GM23338 (cell line): ENCODE measurements around the gene SPDYE1. TPM values are rescaled to one million over a fixed set of nuclear protein-coding genes. Genes with fewer than 3 reads are reported as not detected.
"Not testable (repeated sequence)": the region's sequence is repeated elsewhere in the genome, so short reads cannot be mapped to it uniquely, and the experiment has no call there.

Experiments
- ATAC-seq: fragments of 200-7000 bp; cut with Tn5 transposase; 3 replicates; pipeline ENCODE4 v1.9.1; 2020
- DNase-seq: peaks from one replicate; pipeline ENCODE4 v3.0.0-alpha.2; 2015; ENCODE audit warnings: low spot score
- H2AFZ ChIP-seq: fragments of 200-600 bp; sonication (generic); 2 replicates; pipeline ENCODE4 v1.8.0; 2016; ENCODE audit warnings: antibody characterized with exemption, mild to moderate bottlenecking, moderate library complexity
- H3F3A ChIP-seq: fragments of 200-600 bp; sonication (generic); replicated peaks from 2 replicates; pipeline ENCODE4 v1.8.0; 2017; ENCODE audit warnings: antibody characterized with exemption, mixed run types, low read depth
- H3K27ac ChIP-seq: fragments of 200-600 bp; sonication (generic); 2 replicates; pipeline ENCODE4 v1.6.1; 2016; ENCODE audit warnings: low read depth
- H3K27me3 ChIP-seq: fragments of 200-600 bp; sonication (generic); 2 replicates; pipeline ENCODE4 v1.8.0; 2016; ENCODE audit warnings: mild to moderate bottlenecking, mixed run types, moderate library complexity; ENCODE audit not compliant: insufficient read depth
- H3K36me3 ChIP-seq: fragments of 200-600 bp; sonication (generic); 2 replicates; pipeline ENCODE4 v1.8.0; 2016; ENCODE audit warnings: mild to moderate bottlenecking; ENCODE audit not compliant: insufficient read depth
- H3K4me1 ChIP-seq: fragments of 200-600 bp; sonication (generic); 2 replicates; pipeline ENCODE4 v1.8.0; 2016; ENCODE audit warnings: mild to moderate bottlenecking, moderate library complexity; ENCODE audit not compliant: insufficient read depth
- H3K4me2 ChIP-seq: fragments of 200-600 bp; sonication (generic); 2 replicates; pipeline ENCODE4 v1.7.1; 2017; ENCODE audit warnings: mixed run types
- H3K4me3 ChIP-seq: fragments of 200-600 bp; sonication (generic); 2 replicates; pipeline ENCODE4 v1.6.1; 2016; ENCODE audit warnings: mixed run types
- H3K79me2 ChIP-seq: fragments of 200-600 bp; sonication (generic); replicated peaks from 2 replicates; pipeline ENCODE4 v1.8.0; 2017; ENCODE audit warnings: mild to moderate bottlenecking; ENCODE audit not compliant: insufficient read depth
- H3K9me2 ChIP-seq: fragments of 200-600 bp; sonication (generic); 2 replicates; pipeline ENCODE4 v1.8.0; 2017; ENCODE audit not compliant: insufficient read depth
- H4K20me1 ChIP-seq: fragments of 200-600 bp; sonication (generic); replicated peaks from 2 replicates; pipeline ENCODE4 v1.8.0; 2017; ENCODE audit warnings: mild to moderate bottlenecking; ENCODE audit not compliant: insufficient read depth
- H3K27ac Mint-ChIP-seq: 2 replicates; pipeline ENCODE4 v1.8.0; 2020; ENCODE audit warnings: inconsistent platforms, mild to moderate bottlenecking, moderate library complexity, mixed read lengths
- H3K27me3 Mint-ChIP-seq: 3 replicates; pipeline ENCODE4 v1.8.0; 2022; ENCODE audit warnings: low read depth, mild to moderate bottlenecking, moderate library complexity, mixed read lengths, inconsistent platforms; ENCODE audit not compliant: insufficient read depth, poor library complexity
- H3K36me3 Mint-ChIP-seq: 3 replicates; pipeline ENCODE4 v1.8.0; 2021; ENCODE audit warnings: low read depth, mild to moderate bottlenecking, inconsistent platforms, moderate library complexity, mixed read lengths
- H3K4me1 Mint-ChIP-seq: 3 replicates; pipeline ENCODE4 v1.8.0; 2020; ENCODE audit warnings: mild to moderate bottlenecking, inconsistent platforms, mixed read lengths
- H3K4me3 Mint-ChIP-seq: 3 replicates; pipeline ENCODE4 v1.8.0; 2021; ENCODE audit warnings: moderate library complexity, mild to moderate bottlenecking, inconsistent platforms, mixed read lengths
- H3K9me3 Mint-ChIP-seq: 3 replicates; pipeline ENCODE4 v1.8.0; 2020; ENCODE audit warnings: moderate library complexity, mild to moderate bottlenecking, inconsistent platforms, mixed read lengths
- POLR2AphosphoS5 ChIP-seq: IDR thresholded peaks from 2 replicates; pipeline ENCODE4 v1.6.1; 2016; ENCODE audit warnings: antibody characterized with exemption, low read depth
- polyA plus RNA-seq: library from polyadenylated mRNA; unstranded; fragments of >200 nt; fragmentation: Nextera tagmentation; extraction: Ambion mirVana; gene quantifications from 2 replicates; pipeline ENCODE4 v1.2.1, GENCODE V29; 2016
- total RNA-seq: library from RNA; depleted of rRNA; stranded (reverse); fragments of >200 nt; shearing (Covaris generic); gene quantifications from 2 replicates; pipeline ENCODE4 v1.2.3, GENCODE V29; 2014
- TF ChIP-seq, protein P1 (sequence below), 2 experiments: fragments of 200-600 bp in 1 of 2; sonication (generic) in 1 of 2; conservative IDR thresholded peaks; 2 replicates each; pipeline versions ENCODE4 v1.5.1 to v1.6.1; 2016 to 2017; ENCODE audit warnings: antibody characterized with exemption in 2 of 2, low read depth in 2 of 2, mild to moderate bottlenecking in 2 of 2, moderate library complexity in 1 of 2

The SPDYE1 gene
- total and polyA plus RNA-seq, 2 experiments from 2014 or later, result 1.6 TPM; not detected in 1

DNA sequence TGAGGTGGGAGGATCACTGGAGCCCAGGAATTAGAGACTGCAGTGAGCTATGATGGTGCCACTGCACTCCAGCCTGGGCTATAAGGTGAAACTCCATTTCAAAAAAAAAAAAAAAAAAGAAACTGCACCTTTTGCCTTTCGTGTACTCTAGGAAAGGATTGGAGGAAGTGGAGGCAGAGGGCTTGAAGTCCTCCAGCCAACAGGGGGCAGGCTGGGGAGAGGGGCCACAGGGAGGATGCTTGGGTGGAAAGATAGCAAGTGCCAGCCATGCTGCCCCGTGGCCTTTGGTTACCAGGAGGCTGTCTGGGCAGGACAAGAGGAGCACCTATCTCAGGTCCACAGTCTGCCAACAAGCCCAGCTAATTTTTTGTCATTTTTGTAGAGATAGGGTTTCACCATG lies 14.0 kb upstream of the SPDYE1 start:
- H3K36me3 Mint-ChIP-seq, H3K27ac Mint-ChIP-seq, H3K4me3 ChIP-seq, H3K79me2 ChIP-seq, H3K27ac ChIP-seq, H4K20me1 ChIP-seq, H3K4me2 ChIP-seq, ATAC-seq, H3K9me3 Mint-ChIP-seq, DNase-seq, H3K4me1 ChIP-seq, H3K9me2 ChIP-seq, H3K27me3 ChIP-seq, H3F3A ChIP-seq, H3K4me1 Mint-ChIP-seq, H3K27me3 Mint-ChIP-seq, H3K36me3 ChIP-seq, H3K4me3 Mint-ChIP-seq, H2AFZ ChIP-seq: not testable (repeated sequence)
- TF ChIP-seq, protein P1, sequence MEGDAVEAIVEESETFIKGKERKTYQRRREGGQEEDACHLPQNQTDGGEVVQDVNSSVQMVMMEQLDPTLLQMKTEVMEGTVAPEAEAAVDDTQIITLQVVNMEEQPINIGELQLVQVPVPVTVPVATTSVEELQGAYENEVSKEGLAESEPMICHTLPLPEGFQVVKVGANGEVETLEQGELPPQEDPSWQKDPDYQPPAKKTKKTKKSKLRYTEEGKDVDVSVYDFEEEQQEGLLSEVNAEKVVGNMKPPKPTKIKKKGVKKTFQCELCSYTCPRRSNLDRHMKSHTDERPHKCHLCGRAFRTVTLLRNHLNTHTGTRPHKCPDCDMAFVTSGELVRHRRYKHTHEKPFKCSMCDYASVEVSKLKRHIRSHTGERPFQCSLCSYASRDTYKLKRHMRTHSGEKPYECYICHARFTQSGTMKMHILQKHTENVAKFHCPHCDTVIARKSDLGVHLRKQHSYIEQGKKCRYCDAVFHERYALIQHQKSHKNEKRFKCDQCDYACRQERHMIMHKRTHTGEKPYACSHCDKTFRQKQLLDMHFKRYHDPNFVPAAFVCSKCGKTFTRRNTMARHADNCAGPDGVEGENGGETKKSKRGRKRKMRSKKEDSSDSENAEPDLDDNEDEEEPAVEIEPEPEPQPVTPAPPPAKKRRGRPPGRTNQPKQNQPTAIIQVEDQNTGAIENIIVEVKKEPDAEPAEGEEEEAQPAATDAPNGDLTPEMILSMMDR (conservative IDR thresholded peaks at IDR 0.05; ENCODE audit: low read depth in 2 of 2), result peak; percentile 12 to 31; a peak in 2 of 4 replicates

DNA sequence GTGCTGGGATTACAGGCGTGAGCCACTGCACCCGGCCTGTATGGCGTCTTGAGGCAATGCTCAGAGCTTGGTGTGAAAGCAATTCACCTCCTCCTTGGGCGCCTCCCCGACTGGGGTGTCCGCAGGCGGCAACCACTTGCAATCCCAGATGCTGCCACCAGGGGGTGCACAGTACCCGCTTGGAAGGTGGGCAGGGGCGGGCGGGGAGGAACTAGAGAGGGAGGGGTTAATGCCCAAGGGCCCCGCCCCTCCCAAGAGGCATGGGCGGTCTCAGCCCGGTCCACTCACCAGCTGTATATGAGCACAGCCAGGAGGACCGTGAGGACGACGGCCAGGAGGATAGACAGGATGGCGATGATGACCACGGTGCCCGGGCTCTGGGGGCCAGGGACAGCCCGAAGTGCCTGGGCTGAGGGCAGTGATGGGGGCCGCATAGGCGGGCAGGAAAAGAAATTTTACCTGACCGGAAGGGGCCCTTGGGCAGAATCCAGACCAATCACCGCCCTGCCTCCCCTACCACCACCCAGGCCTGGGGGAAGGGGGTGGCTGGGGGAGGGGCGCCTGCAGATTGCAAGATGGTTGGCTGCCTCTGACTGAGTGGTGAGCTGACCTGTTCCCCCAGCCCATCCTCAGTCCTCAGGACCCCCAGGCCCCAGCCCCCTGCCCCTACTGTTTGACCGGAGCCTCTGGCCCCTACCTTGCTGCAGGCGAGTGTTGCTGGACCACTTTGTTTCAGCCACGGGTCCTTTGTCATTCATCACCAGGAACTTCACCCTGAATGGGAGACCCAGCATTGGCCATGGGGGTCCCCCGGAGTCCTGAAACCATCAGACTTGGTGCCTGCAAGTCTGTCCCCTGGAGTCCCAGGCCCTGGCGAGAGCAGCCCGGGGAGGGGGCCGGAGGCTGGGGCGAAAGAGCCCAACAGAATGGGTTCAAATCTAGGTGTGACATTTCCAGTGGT lies 11.5 kb upstream of the SPDYE1 start:
- H3K4me1 Mint-ChIP-seq, H3K36me3 ChIP-seq, H3K27me3 Mint-ChIP-seq, H3K36me3 Mint-ChIP-seq, H3K27ac ChIP-seq, H2AFZ ChIP-seq, H3K27me3 ChIP-seq, H3K4me1 ChIP-seq, H4K20me1 ChIP-seq, H3K79me2 ChIP-seq, H3K9me2 ChIP-seq, H3K9me3 Mint-ChIP-seq, H3F3A ChIP-seq: not testable (repeated sequence)
- TF ChIP-seq, protein P1 (conservative IDR thresholded peaks at IDR 0.05; ENCODE audit: low read depth in 2 of 2), result peak; percentile 37 to 72
- peak; percentile 65 for TF ChIP-seq POLR2AphosphoS5
- H3K4me2 ChIP-seq, result peak overlapping the region; percentile 78
- H3K4me3 ChIP-seq, result peak overlapping the region; percentile 61
- Mint-ChIP-seq H3K27ac (peak overlapping the region; percentile 94), H3K4me3 (peak overlapping the region; percentile 82)
- peak; percentile 87 for ATAC-seq
- peak; percentile 68 for DNase-seq

DNA sequence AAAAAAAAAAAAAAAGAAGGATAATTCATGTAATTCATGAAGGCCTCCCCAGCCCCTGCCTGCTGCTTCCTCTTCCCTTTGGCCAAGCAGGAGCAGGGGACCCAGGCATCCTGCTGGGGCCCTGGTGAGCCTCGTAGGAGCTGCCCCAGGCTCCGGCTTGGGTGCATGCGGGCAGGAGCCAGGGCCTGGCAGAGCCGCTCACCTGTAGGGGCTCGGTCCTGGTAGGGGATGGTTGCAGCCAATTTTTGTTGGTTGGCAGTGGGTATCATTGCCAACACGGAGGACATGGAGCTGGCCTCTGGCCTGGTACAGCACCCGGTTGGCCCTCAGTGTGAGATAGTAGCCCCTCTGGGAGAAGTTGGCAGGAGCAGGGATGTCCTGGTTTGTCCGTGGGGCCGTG lies 10.2 kb upstream of the SPDYE1 start:
- not testable (repeated sequence) for H3K4me1 ChIP-seq, H3K4me1 Mint-ChIP-seq

DNA sequence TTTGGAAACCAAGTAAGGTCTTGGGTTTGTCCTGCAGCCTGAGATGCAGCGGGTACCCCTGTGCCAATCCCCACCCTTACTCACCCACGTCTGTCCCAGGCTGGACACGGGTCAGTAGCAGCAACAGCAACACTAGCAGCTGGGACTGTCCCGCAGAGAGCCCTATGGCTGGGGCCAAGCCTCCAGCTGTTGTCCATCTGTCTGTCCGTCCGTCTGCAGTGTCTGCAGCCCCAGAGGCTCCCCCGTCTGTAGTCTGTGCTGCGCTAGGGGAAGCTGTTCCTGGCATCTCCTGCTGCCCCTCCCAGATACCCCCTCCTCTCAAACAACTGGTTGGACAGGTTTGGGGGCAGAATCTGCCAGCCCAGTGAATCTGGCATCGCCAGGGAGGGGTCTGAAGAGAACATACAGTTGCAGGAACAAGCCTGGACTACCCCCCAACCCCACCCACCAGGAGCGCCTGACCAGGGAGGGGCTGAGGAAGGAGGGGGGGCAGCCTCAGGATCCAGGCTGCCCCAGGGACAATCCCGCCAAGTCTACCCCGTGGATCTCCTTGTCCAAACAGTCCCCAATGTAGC lies 7.6 kb upstream of the SPDYE1 start:
- H3K4me3 ChIP-seq, H3K4me2 ChIP-seq, H3K36me3 ChIP-seq, H3F3A ChIP-seq, H3K79me2 ChIP-seq, H2AFZ ChIP-seq, H3K27me3 ChIP-seq, H3K36me3 Mint-ChIP-seq, H3K9me3 Mint-ChIP-seq, H4K20me1 ChIP-seq, H3K9me2 ChIP-seq, H3K4me1 Mint-ChIP-seq, H3K27me3 Mint-ChIP-seq, ATAC-seq, H3K27ac ChIP-seq, H3K4me1 ChIP-seq, H3K4me3 Mint-ChIP-seq, H3K27ac Mint-ChIP-seq, DNase-seq: not testable (repeated sequence)

More for the DNA sequence above, 10.2 kb upstream of the SPDYE1 start:
- H4K20me1 ChIP-seq, H3K4me3 Mint-ChIP-seq, H3K4me2 ChIP-seq, H3K27me3 Mint-ChIP-seq, H2AFZ ChIP-seq, H3K27ac ChIP-seq, H3K9me3 Mint-ChIP-seq, H3K36me3 Mint-ChIP-seq, DNase-seq, H3K36me3 ChIP-seq, H3K27ac Mint-ChIP-seq, H3K79me2 ChIP-seq, ATAC-seq, H3K9me2 ChIP-seq, H3K27me3 ChIP-seq, H3F3A ChIP-seq, H3K4me3 ChIP-seq: not testable (repeated sequence)

DNA sequence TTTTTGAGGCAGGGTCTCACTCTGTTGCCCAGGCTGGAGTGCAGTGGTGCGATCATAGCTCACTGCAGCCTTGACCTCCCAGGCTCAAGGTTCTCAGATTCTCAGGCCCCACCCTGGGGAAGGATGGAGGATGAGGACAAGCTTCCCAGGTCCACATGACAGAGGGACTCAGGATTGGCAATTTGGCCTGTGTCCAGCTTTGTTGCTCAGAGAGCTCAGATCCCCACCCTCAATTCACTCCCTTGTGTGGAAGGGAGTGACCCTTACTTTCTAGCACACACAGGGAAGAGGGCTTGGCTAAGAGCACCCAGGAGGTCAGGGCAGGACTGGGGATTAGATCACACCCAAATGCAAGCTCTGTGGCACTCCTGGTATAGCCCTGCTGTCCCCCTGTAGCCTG lies 6.9 kb upstream of the SPDYE1 start:
- not testable (repeated sequence) for H3K36me3 ChIP-seq, H3K9me2 ChIP-seq, H3K4me3 Mint-ChIP-seq, H3K27me3 ChIP-seq, H3K4me1 ChIP-seq, H3K4me2 ChIP-seq, H3K27ac Mint-ChIP-seq, H3K9me3 Mint-ChIP-seq, DNase-seq, H3K4me3 ChIP-seq, H3K27me3 Mint-ChIP-seq, H3F3A ChIP-seq, ATAC-seq, H2AFZ ChIP-seq, H3K27ac ChIP-seq, H4K20me1 ChIP-seq, H3K36me3 Mint-ChIP-seq, H3K4me1 Mint-ChIP-seq, H3K79me2 ChIP-seq
